Hepatocyte (in vitro differentiated cells): Measurements from ENCODE around the gene MBL2. TPM values are rescaled to one million over a fixed set of nuclear protein-coding genes. Genes with fewer than 3 reads are reported as not detected.

Source experiments
- DNase-seq: peaks from one replicate; pipeline ENCODE4 v3.0.0-alpha.2; 2016; ENCODE audit warnings: low spot score
- H2AFZ ChIP-seq: fragments of 200-600 bp; sonication (generic); 2 replicates; pipeline ENCODE4 v1.6.0; 2016; ENCODE audit warnings: antibody characterized with exemption, mild to moderate bottlenecking
- H3K27ac ChIP-seq: fragments of 200-600 bp; sonication (generic); 2 replicates; pipeline ENCODE4 v1.5.1; 2016; ENCODE audit warnings: mild to moderate bottlenecking
- H3K27me3 ChIP-seq: fragments of 200-600 bp; sonication (generic); 2 replicates; pipeline ENCODE4 v1.6.1; 2016
- H3K36me3 ChIP-seq: fragments of 200-600 bp; sonication (generic); replicated peaks from 2 replicates; pipeline ENCODE4 v1.5.1; 2016; ENCODE audit warnings: low read depth; ENCODE audit not compliant: insufficient read depth
- H3K4me1 ChIP-seq: fragments of 200-600 bp; sonication (generic); 2 replicates; pipeline ENCODE4 v1.5.1; 2016; ENCODE audit warnings: mild to moderate bottlenecking, moderate library complexity; ENCODE audit not compliant: insufficient read depth
- H3K4me2 ChIP-seq: fragments of 200-600 bp; sonication (generic); 2 replicates; pipeline ENCODE4 v1.6.0; 2016
- H3K4me3 ChIP-seq: fragments of 200-600 bp; sonication (generic); 2 replicates; pipeline ENCODE4 v1.5.1; 2016; ENCODE audit warnings: mild to moderate bottlenecking
- H3K79me2 ChIP-seq: fragments of 200-600 bp; sonication (generic); 2 replicates; pipeline ENCODE4 v1.6.0; 2017; ENCODE audit warnings: mild to moderate bottlenecking
- H3K9me2 ChIP-seq: fragments of 200-600 bp; sonication (generic); replicated peaks from 2 replicates; pipeline ENCODE4 v1.6.0; 2017; ENCODE audit warnings: mild to moderate bottlenecking; ENCODE audit not compliant: insufficient read depth
- H3K9me3 ChIP-seq: fragments of 200-600 bp; sonication (generic); 2 replicates; pipeline ENCODE4 v1.5.1; 2016; ENCODE audit warnings: low read depth, mild to moderate bottlenecking
- H4K20me1 ChIP-seq: fragments of 200-600 bp; sonication (generic); 2 replicates; pipeline ENCODE4 v1.6.0; 2016; ENCODE audit warnings: mild to moderate bottlenecking; ENCODE audit not compliant: insufficient read depth, poor library complexity, severe bottlenecking
- CTCF ChIP-seq: fragments of 200-600 bp; sonication (generic); IDR thresholded peaks from 2 replicates; pipeline ENCODE4 v1.5.1; 2016; ENCODE audit warnings: antibody characterized with exemption, mild to moderate bottlenecking; ENCODE audit not compliant: poor library complexity
- EZH2 ChIP-seq: fragments of 200-600 bp; sonication (generic); IDR thresholded peaks from 2 replicates; pipeline ENCODE4 v1.6.1; 2016; ENCODE audit warnings: antibody characterized with exemption, mild to moderate bottlenecking, borderline replicate concordance
- EZH2phosphoT487 ChIP-seq: fragments of 200-600 bp; sonication (generic); IDR thresholded peaks from one replicate; pipeline ENCODE4 v1.6.1; 2018; ENCODE audit warnings: antibody characterized with exemption, mild to moderate bottlenecking, low read depth, moderate library complexity; ENCODE audit not compliant: unreplicated experiment, severe bottlenecking
- WGBS: methylation state at CpG from one replicate; pipeline ENCODE4 v1.1.6; 2016; ENCODE audit warnings: low lambda C conversion rate; ENCODE audit errors: missing lambda C conversion rate; 5-methylcytosine and 5-hydroxymethylcytosine counted together
- polyA plus RNA-seq: library from polyadenylated mRNA; unstranded; fragments of >200 nt; fragmentation: Nextera tagmentation; extraction: Ambion mirVana; gene quantifications from 2 replicates; pipeline ENCODE4 v1.2.1, GENCODE V29; 2016
- total RNA-seq: library from RNA; depleted of rRNA; stranded (reverse); fragments of >200 nt; gene quantifications from 2 replicates; pipeline ENCODE4 v1.2.3, GENCODE V29; 2014

The MBL2 gene
- total and polyA plus RNA-seq, 2 experiments from 2014 or later: 0.21 to 1.1 TPM

- H3K9me3 ChIP-seq: no peaks in the 10 kb centered on the region
- 75% methylated on average over 3 of the region's 3 CpGs for WGBS
These were observed 29.9 kb downstream of the MBL2 start for GRCh38 chr10:52742731-52743130.

GRCh38 chr10:52741851-52742250 is 30.7 kb downstream of the MBL2 start:
- no peaks in the 10 kb centered on the region for H3K9me2 ChIP-seq
- no peak overlapping the region for H3K4me2 ChIP-seq
- no peak overlapping the region for H3K27ac ChIP-seq
- no peaks in the 10 kb centered on the region for H3K4me1 ChIP-seq
- H3K4me3 ChIP-seq: no peak overlapping the region
- TF ChIP-seq EZH2: no peak
- no peak for TF ChIP-seq CTCF
- no peak for TF ChIP-seq EZH2phosphoT487
- no peak overlapping the region for H2AFZ ChIP-seq
- H3K27me3 ChIP-seq: no peaks in the 10 kb centered on the region
- no peaks in the 10 kb centered on the region for H3K36me3 ChIP-seq
- DNase-seq: no peak
- H3K79me2 ChIP-seq: no peaks in the 10 kb centered on the region
- no peaks in the 10 kb centered on the region for H3K9me3 ChIP-seq
- H4K20me1 ChIP-seq: no peaks in the 10 kb centered on the region
- WGBS: 92% methylated on average over 2 of the region's 2 CpGs

More at GRCh38 chr10:52742731-52743130, 29.9 kb downstream of the MBL2 start:
- no peaks in the 10 kb centered on the region for H3K36me3 ChIP-seq
- no peaks in the 10 kb centered on the region for H3K9me2 ChIP-seq
- no peak for DNase-seq
- no peak overlapping the region for H3K27ac ChIP-seq
- H3K4me1 ChIP-seq: no peaks in the 10 kb centered on the region
- H4K20me1 ChIP-seq: no peaks in the 10 kb centered on the region
- H3K4me3 ChIP-seq: no peak overlapping the region
- no peak overlapping the region for H3K4me2 ChIP-seq
- H2AFZ ChIP-seq: no peak overlapping the region
- H3K79me2 ChIP-seq: no peaks in the 10 kb centered on the region
- TF ChIP-seq CTCF (no peak), EZH2 (no peak), EZH2phosphoT487 (no peak)
- H3K27me3 ChIP-seq: no peaks in the 10 kb centered on the region

- WGBS: 64% methylated on average over 5 of the region's 5 CpGs
These were observed 31.5 kb downstream of the MBL2 start for GRCh38 chr10:52740913-52741675.

More at GRCh38 chr10:52740913-52741675, 31.5 kb downstream of the MBL2 start:
- TF ChIP-seq EZH2 (no peak), CTCF (peak; percentile 90)
- no peaks in the 10 kb centered on the region for H3K9me2 ChIP-seq
- H3K36me3 ChIP-seq: no peaks in the 10 kb centered on the region
- no peaks in the 10 kb centered on the region for H3K27me3 ChIP-seq
- H3K4me2 ChIP-seq: no peak overlapping the region
- no peak overlapping the region for H3K27ac ChIP-seq
- H3K79me2 ChIP-seq: no peaks in the 10 kb centered on the region
- no peak overlapping the region for H3K4me3 ChIP-seq
- DNase-seq: peak; percentile 55
- no peak overlapping the region for H2AFZ ChIP-seq
- no peaks in the 10 kb centered on the region for H4K20me1 ChIP-seq
- H3K9me3 ChIP-seq: no peaks in the 10 kb centered on the region
- no peaks in the 10 kb centered on the region for H3K4me1 ChIP-seq
